Immature natural killer cell (primary cell): ENCODE data around the gene C1QTNF6. TPM values are rescaled to one million over a fixed set of nuclear protein-coding genes. Genes with fewer than 3 reads are reported as not detected.
A peak's percentile ranks its signal among the peaks of the same experiment; 100 is the strongest.

Experiments used
- DNase-seq, 3 donors: peaks; one replicate each; pipeline ENCODE4 v3.0.0; 2022; ENCODE audit warnings: mixed read lengths in 1 of 3
- H3K27ac Mint-ChIP-seq, 6 donors: one replicate each; pipeline ENCODE4 v1.8.0; 2020; ENCODE audit warnings: mixed read lengths in 6 of 6, mild to moderate bottlenecking in 5 of 6, inconsistent platforms in 4 of 6, moderate library complexity in 3 of 6
- H3K27me3 Mint-ChIP-seq, 3 donors: one replicate each; pipeline ENCODE4 v1.8.0; 2020 to 2021; ENCODE audit warnings: low read depth in 3 of 3, mild to moderate bottlenecking in 3 of 3, mixed read lengths in 3 of 3, moderate library complexity in 3 of 3, inconsistent platforms in 1 of 3
- H3K36me3 Mint-ChIP-seq, 3 donors: one replicate each; pipeline ENCODE4 v1.8.0; 2020; ENCODE audit warnings: mixed read lengths in 3 of 3, inconsistent platforms in 2 of 3, mild to moderate bottlenecking in 2 of 3
- H3K4me1 Mint-ChIP-seq, 2 donors: one replicate each; pipeline ENCODE4 v1.8.0; 2020; ENCODE audit warnings: inconsistent platforms in 2 of 2, mild to moderate bottlenecking in 2 of 2, mixed read lengths in 2 of 2, moderate library complexity in 1 of 2
- H3K4me3 Mint-ChIP-seq, 5 donors: one replicate each; pipeline ENCODE4 v1.8.0; 2020; ENCODE audit warnings: mild to moderate bottlenecking in 5 of 5, mixed read lengths in 5 of 5, inconsistent platforms in 3 of 5, moderate library complexity in 3 of 5
- H3K9me3 Mint-ChIP-seq, 6 donors: one replicate each; pipeline ENCODE4 v1.8.0; 2020; ENCODE audit warnings: mild to moderate bottlenecking in 6 of 6, mixed read lengths in 6 of 6, inconsistent platforms in 4 of 6, moderate library complexity in 3 of 6
- polyA plus RNA-seq, 3 donors: library from polyadenylated mRNA; unstranded; fragments of 300-500 nt; fragmentation: Illumina TruSeq; gene quantifications; one replicate each; pipeline ENCODE4 v1.2.3, GENCODE V29; 2021

The C1QTNF6 gene
- polyA plus RNA-seq, 3 donors from 2014 or later, result 1.5 to 1.8 TPM; not detected in 1

DNA sequence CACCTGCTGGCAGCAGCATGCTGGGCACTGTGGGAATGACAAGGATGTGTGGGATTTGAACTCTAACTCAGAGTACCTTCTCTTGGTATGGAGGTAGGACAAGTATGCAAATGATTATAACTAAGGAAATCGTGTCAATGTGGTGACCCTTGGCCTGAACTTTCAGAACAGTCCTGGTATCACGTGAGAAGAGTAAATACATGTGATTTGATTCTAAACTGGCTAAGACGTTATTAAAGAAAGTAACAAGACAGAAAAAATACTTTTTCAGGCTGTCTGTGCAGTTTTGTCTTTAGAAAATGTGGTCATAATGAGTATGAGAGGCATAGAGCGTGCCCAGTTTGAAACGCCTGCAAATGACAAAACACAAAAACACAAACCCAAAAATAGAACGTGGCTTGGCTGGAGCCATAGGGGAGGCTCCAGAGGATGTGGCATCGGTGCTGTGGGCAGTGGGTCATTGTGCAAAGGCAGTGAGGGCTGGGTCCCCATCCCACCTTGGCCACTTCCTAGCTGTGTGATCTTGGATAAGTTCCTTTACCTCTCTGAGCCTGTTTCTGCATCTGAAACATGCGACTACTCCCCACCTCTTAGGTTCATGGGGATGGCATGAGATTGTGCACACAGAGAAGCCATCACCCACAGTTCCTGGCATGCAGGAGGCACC is 19.9 kb downstream of the C1QTNF6 start:
- H3K9me3 Mint-ChIP-seq, result peaks cover 0 to 3% (median 0%) of the 10 kb centered on the region in 6 donors
- H3K27ac Mint-ChIP-seq, result peak overlapping the region; percentile 82 to 99 (median 95)
- peaks cover 3 to 14% (median 4%) of the 10 kb centered on the region in 3 donors for H3K36me3 Mint-ChIP-seq
- peaks cover 15 to 22% (median 15%) of the 10 kb centered on the region in 3 donors for H3K27me3 Mint-ChIP-seq
- peak overlapping the region; percentile 88 to 97 (median 90) for H3K4me3 Mint-ChIP-seq
- peak in 1 of 3 donors; percentile 45 for DNase-seq
- H3K4me1 Mint-ChIP-seq, result peaks cover 84 to 87% of the 10 kb centered on the region in 2 donors

DNA sequence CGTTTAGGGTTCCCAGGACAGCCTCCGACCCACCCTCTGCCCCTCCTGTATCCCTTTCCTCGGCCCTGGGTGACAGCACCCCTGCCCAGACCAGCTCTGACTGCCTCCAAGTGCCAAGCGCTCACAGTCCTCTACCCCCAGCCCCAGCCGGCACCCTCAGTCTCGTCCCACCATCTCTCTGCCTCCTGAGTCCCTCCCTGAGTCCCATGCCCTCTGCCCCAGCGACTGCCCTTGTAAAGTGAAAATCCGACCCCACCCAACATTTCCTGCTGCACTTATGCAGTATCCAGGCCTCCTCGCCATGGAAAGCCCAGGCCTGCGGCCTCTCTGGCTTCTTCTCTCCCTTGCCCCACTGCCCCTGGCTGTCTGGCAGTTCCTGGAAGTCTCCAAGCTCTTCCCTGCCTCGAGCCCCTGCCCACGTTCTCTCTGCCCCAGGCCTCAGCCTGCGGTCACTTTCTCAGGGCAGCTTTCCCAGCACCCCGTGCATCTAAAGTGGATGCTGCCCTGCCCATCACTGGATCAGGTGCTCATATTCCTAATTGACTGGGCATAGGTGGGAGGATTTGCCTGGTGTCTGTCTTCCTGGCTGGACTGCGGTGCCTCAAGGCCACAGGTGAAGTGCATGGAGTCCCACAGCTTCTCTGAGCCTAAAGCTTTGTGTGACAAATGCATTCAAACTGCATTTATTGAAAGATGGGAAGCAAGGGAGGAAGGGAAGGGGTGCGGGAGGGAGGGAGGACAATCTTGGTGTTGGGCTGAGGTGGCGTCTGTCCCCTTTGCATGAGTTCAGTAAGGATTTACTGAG is 20.7 kb downstream of the C1QTNF6 start:
- H3K4me1 Mint-ChIP-seq, result peaks cover 91 to 95% of the 10 kb centered on the region in 2 donors
- H3K27ac Mint-ChIP-seq, result peak overlapping the region; percentile 82 to 99 (median 95)
- H3K36me3 Mint-ChIP-seq, result peaks cover 3 to 14% (median 4%) of the 10 kb centered on the region in 3 donors
- no peak for DNase-seq
- H3K9me3 Mint-ChIP-seq, result peaks cover 0 to 3% (median 0%) of the 10 kb centered on the region in 6 donors
- peaks cover 19 to 29% (median 23%) of the 10 kb centered on the region in 3 donors for H3K27me3 Mint-ChIP-seq
- peak overlapping the region; percentile 88 to 97 (median 90) for H3K4me3 Mint-ChIP-seq

DNA sequence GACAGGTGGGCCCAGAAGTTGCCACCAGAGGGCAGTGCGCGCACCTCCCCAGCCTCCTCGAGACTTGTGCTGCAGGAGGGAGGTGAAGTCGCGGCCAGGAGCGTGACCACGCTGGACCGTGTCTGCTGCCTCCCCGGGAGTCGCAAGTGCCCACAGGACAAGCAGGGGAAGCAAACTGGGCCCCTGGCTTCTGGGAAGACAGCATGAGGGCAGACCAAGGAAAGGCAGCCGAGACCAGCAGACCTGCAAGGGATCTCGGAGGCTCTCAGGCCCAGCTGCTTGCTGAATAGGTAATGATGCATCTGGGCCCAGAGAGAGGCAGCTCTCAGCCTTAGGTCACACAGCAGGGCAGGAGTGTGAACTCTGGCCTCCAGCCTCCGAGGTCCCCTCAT is 21.4 kb downstream of the C1QTNF6 start:
- Mint-ChIP-seq H3K36me3 (peaks cover 3 to 13% (median 4%) of the 10 kb centered on the region in 3 donors), H3K27me3 (peaks cover 25 to 33% (median 28%) of the 10 kb centered on the region in 3 donors), H3K27ac (peak overlapping the region; percentile 82 to 99 (median 95)), H3K4me3 (peak overlapping the region; percentile 88 to 97 (median 90)), H3K4me1 (peaks cover 98 to 100% of the 10 kb centered on the region in 2 donors), H3K9me3 (peaks cover 0 to 3% (median 0%) of the 10 kb centered on the region in 6 donors)
- peak; percentile 79 to 81 (median 81) for DNase-seq

DNA sequence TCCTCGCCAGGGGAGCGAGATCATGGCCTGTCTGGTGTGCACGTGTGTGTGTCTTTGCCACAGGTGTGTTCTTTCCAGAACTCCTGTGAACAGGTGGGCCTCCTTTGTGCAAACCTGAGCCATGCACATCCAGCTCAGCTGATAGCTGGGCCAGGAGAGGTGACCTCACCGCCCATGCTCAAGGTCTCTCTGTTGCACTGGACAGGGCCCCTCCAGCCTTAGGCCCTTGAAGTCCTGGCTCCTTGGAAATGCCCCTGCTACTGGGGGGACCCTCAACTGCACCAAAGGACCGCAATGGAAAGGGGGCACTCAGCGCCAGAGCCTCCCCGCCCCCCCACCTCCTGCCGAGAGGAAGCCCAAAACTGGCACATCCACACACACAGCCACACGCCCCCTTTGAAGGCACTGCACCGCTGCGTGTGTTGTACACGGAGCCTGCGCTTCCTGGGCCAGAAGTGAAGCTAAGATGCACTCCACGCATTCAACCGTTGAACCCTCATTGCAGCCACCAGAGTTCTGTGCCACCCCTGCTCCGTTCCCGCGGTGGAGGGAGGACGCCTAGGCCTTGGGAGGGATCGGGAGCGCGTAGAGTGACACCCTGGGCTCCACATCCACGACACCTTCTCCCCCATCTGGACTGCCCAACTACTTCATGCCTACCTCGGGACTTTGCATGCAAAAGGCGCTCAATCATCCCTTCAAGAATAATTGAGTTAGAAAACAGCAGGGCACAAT is 21.9 kb downstream of the C1QTNF6 start:
- peak in 2 of 3 donors; percentile 49 to 52 for DNase-seq
- Mint-ChIP-seq H3K4me1 (peaks cover 99 to 100% of the 10 kb centered on the region in 2 donors), H3K9me3 (peaks cover 0 to 3% (median 0%) of the 10 kb centered on the region in 6 donors), H3K36me3 (peaks cover 1 to 8% (median 3%) of the 10 kb centered on the region in 3 donors), H3K27me3 (peaks cover 27 to 33% (median 31%) of the 10 kb centered on the region in 3 donors), H3K27ac (peak overlapping the region; percentile 82 to 99 (median 95)), H3K4me3 (peak overlapping the region; percentile 88 to 97 (median 90))

DNA sequence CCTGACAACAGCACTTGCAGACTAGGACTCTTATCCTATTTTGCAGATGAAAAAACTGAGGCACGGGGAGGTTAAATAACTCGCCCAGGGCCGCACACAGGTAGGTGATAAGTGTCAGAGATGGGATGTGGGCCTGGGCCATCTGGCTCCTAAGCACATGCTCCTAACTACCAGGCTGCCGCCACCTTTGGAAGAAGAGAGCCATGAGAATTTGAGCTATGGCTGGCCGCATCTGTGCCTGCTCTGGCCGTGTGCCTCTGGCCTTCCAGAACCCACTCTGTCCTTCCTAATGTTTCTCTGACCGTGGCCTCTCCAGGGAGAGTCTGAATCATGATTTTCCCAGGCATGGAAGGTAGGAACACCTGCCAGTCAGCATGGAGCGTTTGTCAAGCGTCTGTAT is 23.0 kb downstream of the C1QTNF6 start:
- Mint-ChIP-seq H3K4me1 (peaks cover 99 to 100% of the 10 kb centered on the region in 2 donors), H3K36me3 (peaks cover 0 to 5% (median 1%) of the 10 kb centered on the region in 3 donors), H3K4me3 (peak overlapping the region; percentile 46 to 88 (median 81)), H3K27ac (peak overlapping the region; percentile 93 to 99 (median 95)), H3K9me3 (peaks cover 0 to 3% (median 0%) of the 10 kb centered on the region in 6 donors), H3K27me3 (peaks cover 28 to 39% (median 36%) of the 10 kb centered on the region in 3 donors)
- DNase-seq, result no peak

DNA sequence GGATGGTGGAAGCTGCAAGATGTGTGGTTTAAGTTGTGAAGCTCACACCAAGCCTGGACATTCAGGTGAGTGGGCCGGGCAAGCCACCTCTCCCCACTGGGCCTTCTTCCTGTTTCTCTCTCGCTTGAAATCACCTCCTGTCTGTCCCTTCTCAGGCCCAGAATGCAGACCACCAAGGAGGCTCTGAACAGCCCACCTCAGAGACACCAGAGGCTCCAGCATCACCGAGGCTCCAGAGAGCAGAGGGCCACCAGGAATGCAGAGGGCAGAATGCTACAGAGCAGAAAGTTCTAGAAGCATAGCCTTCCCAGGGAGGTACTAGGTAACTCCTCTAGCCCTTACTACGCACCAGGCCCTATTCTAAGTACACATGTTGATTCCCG is 23.6 kb downstream of the C1QTNF6 start:
- H3K9me3 Mint-ChIP-seq, result peaks cover 0 to 3% (median 0%) of the 10 kb centered on the region in 6 donors
- H3K4me1 Mint-ChIP-seq, result peaks cover 99 to 100% of the 10 kb centered on the region in 2 donors
- H3K4me3 Mint-ChIP-seq, result peak overlapping the region; percentile 46 to 88 (median 81)
- no peak for DNase-seq
- H3K27ac Mint-ChIP-seq, result peak overlapping the region; percentile 93 to 99 (median 95)
- H3K27me3 Mint-ChIP-seq, result peaks cover 28 to 40% (median 36%) of the 10 kb centered on the region in 3 donors
- no peaks in the 10 kb centered on the region for H3K36me3 Mint-ChIP-seq

DNA sequence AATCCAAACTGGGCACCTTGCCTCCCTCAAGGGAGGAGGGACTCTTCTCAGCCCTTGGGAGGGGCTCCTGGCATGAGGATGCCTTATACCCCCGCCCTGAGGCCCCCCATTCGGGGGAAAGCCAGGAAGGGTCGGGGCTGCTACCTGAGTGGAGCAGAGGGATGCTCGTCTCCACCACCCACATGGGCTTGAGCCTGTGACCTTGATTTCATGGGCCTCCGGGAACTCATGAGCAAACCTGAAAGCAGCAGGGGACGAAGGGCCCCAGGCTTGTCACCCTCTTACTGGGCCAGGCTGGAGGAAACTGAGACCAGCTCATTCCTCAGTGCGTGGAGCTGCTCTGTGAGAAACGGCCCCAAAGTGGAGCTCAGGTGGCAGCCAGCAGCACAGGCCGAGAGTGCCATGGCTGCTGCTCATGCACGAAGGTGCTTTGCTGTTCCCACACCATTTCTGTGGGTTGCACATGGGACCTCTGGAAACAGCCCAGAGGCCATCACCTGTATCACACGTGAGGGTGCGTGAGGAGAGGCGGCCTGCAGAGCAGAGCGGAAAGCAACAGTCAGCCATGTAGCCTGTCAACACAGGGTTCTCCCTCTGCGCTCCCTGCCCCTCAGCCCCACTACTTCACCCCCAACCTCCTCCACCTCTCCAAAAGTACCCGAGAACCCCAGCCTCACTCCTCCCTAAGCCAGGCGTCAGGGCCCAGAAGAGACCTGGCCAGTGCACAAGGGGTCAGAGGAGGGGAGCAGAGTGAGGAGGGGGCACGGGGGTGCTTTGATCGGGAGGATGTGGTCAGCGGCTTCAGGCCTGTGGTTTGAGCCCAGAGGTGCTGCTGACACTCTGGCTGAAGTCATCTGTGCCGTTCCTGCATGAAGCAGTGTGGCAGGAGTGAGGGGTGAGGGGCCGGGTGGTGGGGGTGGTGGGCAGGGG is 24.2 kb downstream of the C1QTNF6 start:
- peak; percentile 94 to 95 (median 95) for DNase-seq
- H3K27me3 Mint-ChIP-seq, result peaks cover 30 to 40% (median 40%) of the 10 kb centered on the region in 3 donors
- H3K36me3 Mint-ChIP-seq, result no peaks in the 10 kb centered on the region
- H3K9me3 Mint-ChIP-seq, result peaks cover 0 to 2% (median 0%) of the 10 kb centered on the region in 6 donors
- peaks cover 99 to 100% of the 10 kb centered on the region in 2 donors for H3K4me1 Mint-ChIP-seq
- H3K27ac Mint-ChIP-seq, result peak overlapping the region; percentile 93 to 99 (median 95)
- peak overlapping the region; percentile 46 to 88 (median 81) for H3K4me3 Mint-ChIP-seq

DNA sequence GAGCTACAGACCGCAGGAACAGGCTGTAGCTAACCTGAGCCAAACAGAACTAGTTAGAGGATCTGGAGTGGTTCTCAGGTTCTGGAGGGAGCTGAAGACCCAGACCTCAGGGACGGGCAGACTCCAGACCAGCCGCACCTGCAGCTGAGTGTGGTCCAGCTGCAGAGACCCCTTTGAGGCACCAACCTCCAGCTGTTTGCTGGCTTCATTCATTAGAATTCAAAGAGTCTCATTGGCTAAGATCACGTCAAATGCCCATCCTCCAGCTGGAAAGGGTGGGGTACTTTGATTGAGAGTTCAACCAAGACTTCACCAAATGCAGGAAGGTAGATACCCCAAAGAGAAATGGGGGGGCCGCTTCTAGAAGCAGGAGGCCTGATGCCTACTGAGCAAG is 25.0 kb downstream of the C1QTNF6 start:
- no peak for DNase-seq
- peaks cover 0 to 2% (median 0%) of the 10 kb centered on the region in 6 donors for H3K9me3 Mint-ChIP-seq
- H3K4me1 Mint-ChIP-seq, result peaks cover 99 to 100% of the 10 kb centered on the region in 2 donors
- peaks cover 30 to 45% (median 40%) of the 10 kb centered on the region in 3 donors for H3K27me3 Mint-ChIP-seq
- H3K27ac Mint-ChIP-seq, result peak overlapping the region; percentile 93 to 99 (median 95)
- H3K36me3 Mint-ChIP-seq, result no peaks in the 10 kb centered on the region
- peak overlapping the region; percentile 46 to 81 (median 65) for H3K4me3 Mint-ChIP-seq

DNA sequence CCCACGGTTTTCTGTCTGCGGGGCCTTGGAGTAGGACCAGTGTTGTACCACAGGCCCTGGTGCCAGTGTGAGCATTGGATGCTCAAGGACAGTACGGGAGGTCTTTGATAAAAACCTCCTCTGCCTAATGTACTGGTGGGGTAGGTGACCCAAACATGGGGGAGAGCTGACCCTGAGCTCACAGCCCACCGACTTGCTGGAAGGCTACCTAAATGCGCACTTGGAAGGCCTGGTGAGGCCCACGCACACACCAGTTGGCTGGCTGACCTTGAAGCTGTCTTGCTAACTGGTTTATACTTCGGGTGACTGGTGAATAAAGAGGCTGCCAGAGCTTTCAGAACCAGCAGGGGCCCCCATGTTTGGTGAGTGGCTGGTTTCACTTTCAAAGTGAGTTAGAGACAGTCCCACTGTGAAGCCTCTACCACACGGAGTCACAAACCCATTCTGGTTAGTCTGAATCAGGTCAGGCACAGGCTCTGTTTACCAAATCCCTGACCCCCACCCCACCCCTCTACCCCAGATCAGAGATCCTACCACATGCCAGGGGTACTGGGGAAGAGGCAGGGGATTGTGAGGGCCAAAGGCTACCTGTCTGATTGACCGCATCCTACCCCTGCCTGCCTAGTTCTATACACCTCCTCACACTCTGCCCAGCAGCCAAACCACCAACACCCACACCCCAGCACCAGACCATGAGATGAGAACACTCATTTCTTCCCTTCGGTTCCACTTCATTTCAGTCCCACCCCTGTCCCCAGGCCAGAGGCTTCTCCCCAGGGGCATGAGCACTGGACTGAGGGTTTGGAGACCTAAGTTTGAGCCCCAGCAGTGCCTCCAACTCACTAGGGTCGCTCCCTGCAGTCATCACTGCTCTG is 25.6 kb downstream of the C1QTNF6 start:
- peaks cover 0 to 1% (median 0%) of the 10 kb centered on the region in 6 donors for H3K9me3 Mint-ChIP-seq
- peaks cover 30 to 45% (median 38%) of the 10 kb centered on the region in 3 donors for H3K27me3 Mint-ChIP-seq
- no peaks in the 10 kb centered on the region for H3K36me3 Mint-ChIP-seq
- peak overlapping the region; percentile 46 to 81 (median 65) for H3K4me3 Mint-ChIP-seq
- peaks cover 99 to 100% of the 10 kb centered on the region in 2 donors for H3K4me1 Mint-ChIP-seq
- DNase-seq, result peak; percentile 95 to 96 (median 95)
- H3K27ac Mint-ChIP-seq, result peak overlapping the region; percentile 93 to 99 (median 95)

DNA sequence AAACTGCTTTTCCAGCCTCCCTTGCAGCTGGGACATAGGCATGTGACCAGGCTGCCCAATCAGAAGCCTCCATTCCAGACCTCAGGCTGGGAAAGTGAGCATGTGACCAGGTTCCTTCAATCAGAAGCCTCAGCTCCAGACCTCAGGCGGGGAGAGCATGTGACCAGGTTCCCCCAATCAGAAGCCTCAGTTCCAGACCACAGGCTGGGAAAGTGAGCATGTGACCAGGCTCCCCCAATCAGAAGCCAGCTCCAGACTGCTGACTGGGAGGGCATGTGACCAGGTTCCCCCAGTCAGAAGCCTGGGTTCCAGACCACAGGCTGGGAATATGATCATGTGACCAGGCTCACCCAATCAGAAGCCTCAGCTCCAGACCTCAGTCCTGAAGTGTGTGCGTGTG is 26.6 kb downstream of the C1QTNF6 start:
- Mint-ChIP-seq H3K4me1 (peaks cover 99 to 100% of the 10 kb centered on the region in 2 donors), H3K4me3 (peak overlapping the region; percentile 46 to 81 (median 76)), H3K36me3 (no peaks in the 10 kb centered on the region), H3K9me3 (peaks cover 0 to 1% (median 0%) of the 10 kb centered on the region in 6 donors), H3K27me3 (peaks cover 28 to 45% (median 40%) of the 10 kb centered on the region in 3 donors), H3K27ac (peak overlapping the region; percentile 93 to 99 (median 95))
- peak in 1 of 3 donors; percentile 29 for DNase-seq

DNA sequence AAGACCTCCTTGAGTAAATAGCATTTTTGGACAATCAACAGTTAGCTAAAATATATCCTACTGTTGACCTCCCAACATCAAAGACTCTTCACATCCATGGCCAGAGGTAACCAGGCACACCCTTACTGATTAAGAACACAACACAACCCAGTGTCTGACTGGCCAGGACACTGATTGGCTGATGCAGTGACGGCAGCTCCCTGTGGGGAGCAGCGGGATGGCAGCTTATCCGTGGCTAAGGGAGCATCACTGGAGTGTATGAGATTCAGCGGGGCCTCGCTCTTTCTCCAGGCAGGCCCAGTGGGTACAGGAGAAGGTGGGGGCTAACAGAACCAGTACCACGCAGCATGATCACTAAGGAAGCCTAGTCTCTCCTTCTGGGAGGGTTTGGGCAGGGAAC is 28.0 kb downstream of the C1QTNF6 start:
- Mint-ChIP-seq H3K27ac (peak overlapping the region; percentile 93 to 99 (median 96)), H3K27me3 (peaks cover 25 to 49% (median 36%) of the 10 kb centered on the region in 3 donors), H3K4me1 (peaks cover 99 to 100% of the 10 kb centered on the region in 2 donors), H3K4me3 (peak overlapping the region; percentile 46 to 81 (median 64)), H3K36me3 (peaks cover 0 to 4% (median 4%) of the 10 kb centered on the region in 3 donors), H3K9me3 (peaks cover 0 to 1% (median 0%) of the 10 kb centered on the region in 6 donors)
- DNase-seq, result no peak
